GM21529 (cell line): Measurements from ENCODE around the gene PHF20.
"Not testable (repeated sequence)": the region's sequence is repeated elsewhere in the genome, so short reads cannot be mapped to it uniquely, and the experiment has no call there.

ENCODE experiments used
- ATAC-seq: cut with Tn5 transposase; IDR thresholded peaks from one replicate; pipeline ENCODE4 v1.9.1; 2021; ENCODE audit not compliant: unreplicated experiment

Gene PHF20

DNA sequence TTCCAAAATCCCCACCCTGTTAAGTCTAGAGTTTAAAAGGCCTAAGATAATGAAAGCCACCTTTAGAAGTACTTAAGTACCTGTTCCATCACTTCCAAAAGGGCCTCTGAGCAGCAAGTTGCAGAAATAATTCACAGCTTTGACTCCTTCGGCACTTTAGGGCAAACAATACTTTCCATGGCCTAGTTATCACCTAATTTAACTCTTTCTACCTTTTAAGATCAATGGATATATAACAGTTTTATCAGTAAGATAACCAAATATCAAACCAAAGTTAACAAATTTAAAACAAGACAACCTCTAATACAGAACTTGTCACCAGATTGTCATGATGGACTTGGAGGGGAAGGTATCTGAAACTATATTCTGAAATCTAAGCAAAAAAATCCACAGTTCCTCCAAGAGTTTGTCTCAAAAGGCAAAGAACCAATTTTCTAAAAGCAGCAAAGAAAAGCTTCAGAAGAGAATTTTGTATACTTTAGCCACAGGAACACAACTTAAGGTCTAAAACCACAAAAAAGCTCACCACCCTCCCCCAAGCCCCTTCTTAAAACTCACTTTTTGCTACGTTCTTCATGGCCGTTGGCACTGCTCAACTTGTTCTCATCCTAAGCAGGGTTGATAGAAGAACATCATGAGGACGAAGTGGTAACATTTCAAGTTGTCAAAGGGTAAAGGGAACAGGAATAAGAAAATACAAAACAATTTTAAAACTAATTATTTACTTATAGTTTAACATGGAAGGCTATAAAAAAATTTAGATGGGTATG is 33.2 kb upstream of the PHF20 start:
- no peak for ATAC-seq

DNA sequence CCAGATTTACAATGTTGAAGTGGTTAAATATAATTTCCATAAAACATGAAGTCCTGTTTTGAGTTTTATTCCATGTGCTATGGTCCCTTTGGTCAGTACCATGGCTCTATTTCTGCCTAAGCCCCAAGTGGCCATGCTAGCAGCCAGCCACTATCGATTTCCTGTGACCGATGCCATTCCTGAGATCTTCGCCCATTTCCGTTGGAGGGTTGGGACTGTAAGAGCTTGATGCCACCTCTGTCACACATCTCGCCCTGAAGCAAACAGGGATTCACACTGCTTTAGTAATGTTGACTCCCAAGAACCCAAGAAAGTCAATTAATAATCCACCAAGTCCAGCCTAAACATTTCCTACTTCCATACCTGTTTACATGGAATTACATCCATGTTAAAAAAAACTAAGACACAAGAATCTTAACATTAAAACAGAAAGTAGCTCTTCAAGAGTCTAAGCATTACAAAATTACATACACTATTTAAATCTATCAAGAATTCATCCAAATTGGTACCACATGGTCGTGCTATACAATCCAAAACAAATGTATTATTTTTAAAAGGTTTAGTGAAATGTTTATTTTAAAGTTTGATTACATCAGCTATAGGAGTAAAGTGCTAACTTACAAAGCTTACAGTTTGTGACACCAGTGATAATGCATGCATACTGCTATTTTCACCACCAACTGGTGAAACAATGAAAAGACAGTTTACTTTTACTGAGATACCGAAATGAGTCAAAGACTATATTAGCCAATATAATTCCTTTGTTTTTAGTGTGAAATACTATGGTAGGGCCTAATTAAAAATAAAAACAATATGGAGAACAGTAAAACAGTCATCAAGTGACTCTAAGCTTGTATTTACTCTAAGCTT is 32.3 kb upstream of the PHF20 start:
- no peak for ATAC-seq

DNA sequence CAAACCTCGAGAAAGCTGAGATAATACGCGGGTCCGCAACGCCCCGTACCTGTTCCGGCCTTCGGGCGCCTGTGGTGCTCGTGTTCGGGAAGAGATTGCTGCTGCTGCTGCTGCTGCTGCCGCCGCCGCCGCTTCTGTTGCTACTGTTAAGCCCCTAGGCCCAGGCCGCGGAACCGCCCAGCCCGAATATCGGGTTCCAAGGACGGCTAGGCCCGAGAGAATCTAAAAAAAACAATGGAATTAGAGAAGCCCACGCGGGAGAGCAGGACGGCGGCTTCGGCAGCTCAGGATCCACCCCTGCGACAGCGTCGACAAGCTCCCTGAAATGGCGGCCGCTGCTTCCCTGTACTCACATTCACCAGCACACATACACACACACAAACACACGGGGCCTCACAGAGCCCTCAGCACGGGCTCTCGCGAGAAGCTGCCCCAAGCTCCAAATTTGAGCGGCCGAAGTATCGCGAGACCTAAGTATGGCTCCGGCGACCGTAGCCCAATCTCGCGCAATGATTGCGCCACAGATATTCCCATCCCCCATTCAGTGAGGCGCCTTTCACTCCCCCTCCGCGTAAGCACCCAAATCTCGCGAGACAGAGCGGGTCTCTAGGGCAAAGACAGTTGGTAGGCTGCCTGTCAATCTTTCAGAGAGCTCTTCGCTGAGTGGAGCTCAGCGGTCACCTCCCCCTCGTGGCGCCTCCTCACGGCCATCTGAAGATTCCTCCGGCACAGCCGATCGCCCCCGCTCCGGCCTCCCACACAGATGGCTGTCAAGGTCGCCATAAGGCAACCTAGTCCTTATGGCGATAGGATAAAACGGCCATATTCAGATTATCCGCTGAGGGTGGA is 29.7 kb upstream of the PHF20 start, which contains the start of gene RBM39:
Gene RBM39 (minus strand): TSS at position 369 of the 849 bp plus-strand sequence. CDS start 1,386 bp downstream, outside the sequence.
- peak; percentile 86 for ATAC-seq

DNA sequence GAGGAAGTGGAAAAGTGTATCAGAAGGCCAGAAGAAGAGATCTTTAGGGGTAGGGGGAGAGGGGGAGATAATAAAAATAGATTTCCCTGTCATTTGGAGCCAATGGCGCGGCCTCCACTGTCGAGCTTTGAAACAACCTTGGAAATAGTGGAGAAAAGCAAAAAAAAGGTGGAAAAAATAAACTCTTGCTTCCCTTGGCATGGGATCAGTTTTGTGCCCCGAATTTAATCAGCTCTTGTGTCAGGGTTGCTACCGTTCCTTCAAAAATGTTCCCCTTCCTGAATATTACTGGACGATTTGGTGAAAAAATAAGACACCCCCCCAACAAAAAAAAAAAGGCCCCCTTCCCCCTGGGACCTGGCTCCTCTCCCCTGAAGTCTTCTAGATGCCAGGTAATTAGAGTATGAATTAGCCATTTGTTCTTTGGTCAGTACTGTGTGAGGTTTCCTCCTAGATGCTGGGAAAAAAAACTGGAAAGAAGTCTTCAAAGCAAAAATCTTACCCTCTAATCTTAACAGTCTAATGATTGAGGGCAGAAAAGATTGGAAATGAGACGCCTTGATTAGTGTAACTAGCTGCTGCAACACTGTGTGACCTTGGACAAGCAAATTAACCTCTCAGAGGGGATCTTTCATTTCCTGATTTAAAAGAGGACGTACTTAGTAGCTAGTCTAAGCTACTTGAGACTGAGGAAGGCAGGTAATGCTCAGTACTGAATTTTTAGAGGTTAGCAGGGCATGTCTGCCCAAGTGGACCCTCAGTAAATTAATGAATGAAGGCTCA is 28.9 kb upstream of the PHF20 start:
- ATAC-seq, result peak; percentile 32

DNA sequence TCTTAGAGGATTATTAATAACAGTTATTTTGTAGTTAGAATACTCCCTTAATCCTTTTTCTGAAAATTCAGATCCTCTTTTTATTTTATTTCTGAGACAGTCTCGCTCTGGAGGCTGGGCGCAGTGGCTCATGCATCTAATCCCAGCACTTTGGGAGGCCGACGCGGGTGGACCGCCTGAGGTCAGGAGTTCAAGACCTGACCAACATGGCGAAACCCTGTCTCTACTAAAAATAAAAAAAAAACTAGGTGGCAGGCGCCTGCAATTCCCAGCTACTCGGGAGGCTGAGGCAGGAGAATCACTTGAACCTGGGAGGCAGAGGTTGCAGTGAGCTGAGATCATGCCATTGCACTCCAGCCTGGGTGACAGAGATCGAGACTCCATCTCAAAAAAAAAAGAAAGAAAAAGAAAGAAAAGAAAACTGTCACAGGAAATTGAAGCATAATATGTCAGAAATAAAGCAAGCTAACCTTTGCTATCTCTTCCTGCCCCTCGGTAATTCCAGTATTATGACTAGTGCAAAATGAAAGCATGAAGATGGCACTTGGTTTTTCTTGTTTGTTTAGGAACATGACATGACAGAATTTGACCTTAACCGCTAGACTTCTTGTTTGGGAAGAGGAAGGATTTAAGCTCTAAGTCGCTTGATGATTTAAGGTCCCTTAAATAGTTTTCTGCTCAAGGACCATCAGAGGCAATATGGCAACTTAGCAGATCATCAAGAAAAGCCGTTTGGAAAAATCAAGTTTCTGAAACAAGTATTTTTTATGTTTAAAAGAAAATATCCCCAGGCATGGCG is 27.9 kb upstream of the PHF20 start:
- ATAC-seq, result no peak

DNA sequence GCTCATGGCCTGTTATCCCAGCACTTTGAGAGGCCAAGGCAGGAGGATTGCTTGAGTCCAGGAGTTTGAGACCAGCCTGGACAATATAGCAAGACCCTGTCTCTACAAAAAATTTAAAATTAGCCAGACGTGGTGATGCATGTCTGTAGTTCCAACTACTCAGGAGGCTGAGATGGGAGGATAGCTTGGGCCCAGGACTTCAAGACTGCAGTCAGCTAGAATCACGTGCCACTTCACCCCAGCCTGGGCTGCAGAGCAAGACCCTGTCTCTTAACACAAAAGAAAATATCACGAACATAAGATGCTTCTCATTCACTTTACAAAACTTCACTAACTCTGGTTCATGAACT is 27.3 kb upstream of the PHF20 start:
- ATAC-seq, result not testable (repeated sequence)

DNA sequence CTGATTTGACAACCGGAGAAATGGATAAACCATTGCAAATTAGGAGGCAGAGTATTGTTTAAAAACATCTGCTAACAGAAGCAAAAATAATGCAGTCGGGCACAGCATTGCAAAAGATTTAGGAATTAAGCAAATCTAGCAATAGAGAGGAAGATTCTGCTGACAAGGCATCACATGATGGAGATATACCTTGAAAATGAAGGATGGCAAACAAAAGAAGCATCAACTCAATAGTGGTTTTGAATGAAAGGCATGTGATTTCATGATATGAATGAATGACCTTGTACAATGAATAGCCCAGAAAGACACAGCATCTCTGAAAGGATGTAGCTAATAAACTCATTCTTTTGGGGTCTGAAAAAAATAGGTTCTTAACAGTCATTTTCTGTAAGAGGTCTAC is 21.2 kb upstream of the PHF20 start:
- no peak for ATAC-seq

DNA sequence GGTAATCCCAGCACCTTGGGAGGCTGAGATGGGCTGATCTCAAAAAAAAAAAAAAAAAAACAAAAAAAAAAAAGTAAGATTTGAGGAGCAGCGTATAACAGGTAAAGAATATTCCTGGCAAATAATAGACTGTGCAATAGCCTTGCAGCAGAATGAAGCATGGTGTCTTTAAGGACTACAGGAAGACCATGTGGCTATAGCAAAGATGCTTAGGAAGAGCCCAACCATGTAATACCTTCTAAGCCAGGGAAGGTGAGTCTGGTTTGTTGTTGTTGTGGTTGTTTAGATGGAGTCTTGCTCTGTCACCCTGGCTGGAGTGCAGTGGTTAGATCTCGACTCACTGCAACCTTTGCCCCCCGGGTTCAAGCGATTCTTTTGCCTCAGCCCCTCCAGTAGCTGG is 15.4 kb upstream of the PHF20 start:
- no peak for ATAC-seq

DNA sequence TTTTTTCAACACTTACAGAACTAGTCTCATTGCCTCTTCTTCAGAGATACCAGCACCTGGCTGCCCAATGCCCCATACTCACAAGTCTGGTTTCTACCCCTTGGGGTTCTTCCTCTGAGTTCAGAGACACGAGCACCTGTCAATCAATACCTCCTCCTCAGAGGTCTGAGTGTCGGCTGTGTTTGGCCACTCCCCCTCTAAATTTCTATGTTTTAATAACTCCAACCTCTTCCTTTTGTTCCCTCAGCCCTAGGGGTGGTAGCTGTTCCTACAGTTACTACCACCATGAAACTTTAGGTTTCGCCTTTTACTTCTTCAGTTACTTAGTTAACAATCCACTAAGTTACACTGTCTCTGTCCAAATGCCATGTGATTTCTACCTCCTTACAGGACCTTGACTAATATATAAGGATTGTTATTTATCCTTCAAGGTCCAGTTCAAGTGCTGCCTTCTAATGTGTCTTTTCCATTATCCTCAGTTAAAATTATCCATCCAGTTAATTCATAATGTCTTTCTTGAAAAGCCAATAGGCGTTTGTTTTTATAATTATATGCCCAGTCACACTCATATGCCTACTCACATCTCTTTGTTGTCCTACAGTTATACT is 14.6 kb upstream of the PHF20 start:
- no peak for ATAC-seq

DNA sequence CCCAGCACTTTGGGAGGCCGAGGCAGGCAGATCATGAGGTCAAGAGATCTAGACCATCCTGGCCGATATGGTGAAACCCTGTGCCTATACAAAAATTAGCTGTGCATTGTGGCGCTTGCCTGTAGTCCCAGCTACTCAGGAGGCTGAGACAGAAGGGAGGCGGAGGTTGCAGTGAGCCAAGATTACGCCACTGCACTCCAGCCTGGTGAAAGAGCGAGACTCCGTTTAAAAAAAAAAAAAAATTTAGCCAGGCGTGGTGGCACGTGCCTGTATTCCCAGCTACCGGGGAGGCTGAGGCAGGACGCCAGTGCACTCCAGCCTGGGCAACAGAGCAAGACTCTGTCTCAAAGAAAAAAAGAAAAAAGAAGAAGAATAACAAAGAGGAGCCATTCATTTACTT is 10.3 kb upstream of the PHF20 start:
- not testable (repeated sequence) for ATAC-seq

DNA sequence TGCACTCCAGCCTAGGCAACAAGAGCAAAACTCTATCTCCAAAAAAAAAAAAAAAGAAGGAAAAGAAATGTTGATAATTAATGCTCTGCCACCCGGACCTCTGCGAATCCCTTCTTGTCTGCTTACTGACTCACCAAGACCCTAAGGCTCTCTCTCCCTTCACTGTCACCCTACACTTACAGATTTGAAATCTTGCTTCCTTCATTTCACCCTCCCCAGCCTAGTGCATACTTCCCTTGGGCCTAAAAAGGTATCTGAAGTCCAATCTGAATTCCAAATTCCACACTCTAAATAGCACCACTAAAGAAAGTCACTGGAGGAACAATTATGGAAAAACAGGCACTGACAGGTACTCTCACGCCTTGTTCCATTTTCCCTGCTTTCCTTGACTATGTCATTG is 9.4 kb upstream of the PHF20 start:
- ATAC-seq, result no peak

DNA sequence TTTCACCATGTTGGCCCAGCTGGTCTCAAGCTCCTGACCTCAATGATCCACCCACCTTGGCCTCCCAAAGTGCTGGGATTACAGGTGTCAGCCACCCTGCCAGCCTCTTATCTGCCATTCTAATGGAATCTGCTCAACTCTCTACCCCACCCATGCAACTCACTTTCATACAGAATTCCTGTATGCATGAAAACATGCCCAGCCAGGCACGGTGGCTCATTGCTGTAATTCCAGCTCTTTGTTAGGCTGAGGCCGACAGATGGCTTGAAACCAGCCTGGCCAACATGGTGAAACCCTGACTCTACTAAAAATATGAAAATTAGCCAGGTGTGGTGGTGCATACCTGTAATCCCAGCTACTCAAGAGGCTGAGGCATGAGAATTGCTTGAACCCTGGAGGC is 6.9 kb upstream of the PHF20 start:
- ATAC-seq, result not testable (repeated sequence)

DNA sequence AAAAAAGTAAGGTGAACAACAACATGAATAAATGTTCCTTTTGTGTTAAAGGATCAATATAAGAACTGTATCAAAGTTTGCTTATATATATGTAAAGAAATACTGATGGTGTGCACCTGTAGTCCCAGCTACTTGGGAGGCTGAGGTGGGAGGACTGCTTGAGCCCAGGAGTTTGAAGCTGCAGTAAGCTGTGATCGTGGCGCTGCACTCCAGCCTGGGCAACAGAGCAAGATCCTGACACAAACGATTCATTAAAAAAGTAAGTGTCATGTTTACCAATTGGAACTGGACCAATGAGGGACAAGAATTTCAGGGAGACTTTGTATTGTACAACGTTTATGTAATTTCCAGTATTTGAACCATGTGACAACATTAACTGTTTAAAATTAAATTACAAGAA is 5.0 kb upstream of the PHF20 start:
- ATAC-seq, result no peak

DNA sequence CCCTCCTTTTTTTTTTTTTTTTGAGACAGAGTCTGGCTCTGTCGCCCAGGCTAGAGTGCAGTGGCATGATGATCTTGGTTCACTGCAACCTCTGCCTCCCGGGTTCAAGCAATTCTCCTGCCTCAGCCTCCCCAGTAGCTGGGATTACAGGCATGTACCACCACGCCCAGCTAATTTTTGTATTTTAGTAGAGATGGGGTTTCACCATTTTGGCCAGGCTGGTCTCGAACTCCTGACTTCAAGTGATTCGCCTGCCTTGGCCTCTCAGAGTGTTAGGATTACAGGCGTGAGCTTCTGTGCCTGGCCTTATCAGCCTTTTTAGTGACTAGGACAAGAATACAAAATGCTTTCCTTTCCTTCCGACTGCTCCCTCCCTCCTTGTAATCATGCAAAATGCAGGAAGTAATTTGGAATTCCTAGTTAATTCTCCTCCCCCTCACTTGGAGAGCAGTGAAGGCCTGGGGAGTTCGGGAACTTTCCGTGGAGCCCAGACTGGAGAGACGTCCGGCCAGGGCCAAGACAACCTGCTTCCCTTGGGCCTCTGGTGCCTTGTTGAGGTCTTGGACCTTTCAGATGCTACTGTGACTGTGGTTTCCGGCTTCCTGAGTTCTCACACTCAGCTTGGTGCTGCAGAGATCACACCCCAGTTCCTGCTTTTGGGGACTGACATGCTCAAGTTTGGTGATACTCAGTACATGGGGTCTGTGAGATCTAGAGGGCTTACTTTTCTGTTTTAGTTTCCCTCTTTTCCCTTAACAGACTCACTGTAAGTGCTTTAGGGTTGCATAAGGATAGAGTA is 3.9 kb upstream of the PHF20 start:
- ATAC-seq, result peak; percentile 53

DNA sequence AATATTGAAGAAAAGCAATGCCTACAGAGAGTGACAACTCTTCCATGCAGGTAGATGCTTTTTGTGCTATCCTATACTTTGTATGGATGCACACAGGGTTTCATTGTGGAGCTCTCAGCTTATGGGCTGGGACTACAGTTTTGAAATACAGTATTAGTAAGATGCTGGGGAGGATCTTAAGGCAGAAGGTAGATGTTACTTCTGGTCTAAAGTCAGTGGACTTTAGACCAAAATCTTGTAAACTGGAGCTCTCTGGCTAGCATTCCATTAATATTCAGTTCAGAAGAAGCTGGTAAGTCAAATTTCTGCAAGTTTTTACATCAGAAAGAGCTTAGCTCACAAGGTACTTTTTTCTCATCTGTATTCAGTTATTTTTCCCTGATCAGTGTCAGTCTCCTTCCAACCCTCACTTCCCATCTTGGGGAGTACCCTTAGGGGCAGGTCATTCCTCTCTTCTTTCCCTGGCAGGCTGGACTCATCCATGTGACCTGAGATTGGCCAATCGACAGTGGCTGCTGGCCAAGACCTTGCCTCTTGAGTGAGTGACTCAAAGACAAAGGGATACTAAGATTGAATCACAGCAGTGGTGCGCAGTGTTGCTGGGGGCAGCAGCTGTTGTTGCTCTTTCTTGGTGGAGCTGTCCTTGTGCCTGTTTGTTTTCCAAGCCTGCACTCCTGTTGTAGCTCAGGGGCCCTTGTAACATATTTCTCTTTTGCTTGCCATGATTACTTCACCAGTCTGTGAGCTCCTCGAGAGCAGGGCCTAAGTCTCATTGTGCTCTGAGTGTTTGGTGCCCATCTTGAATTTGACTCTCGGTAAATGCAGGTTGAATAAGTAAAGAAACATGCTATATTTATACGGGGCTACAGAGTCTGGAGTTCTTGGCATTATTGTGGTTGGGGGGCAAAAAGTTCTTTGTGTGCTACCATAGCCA is 2.8 kb upstream of the PHF20 start:
- no peak for ATAC-seq

DNA sequence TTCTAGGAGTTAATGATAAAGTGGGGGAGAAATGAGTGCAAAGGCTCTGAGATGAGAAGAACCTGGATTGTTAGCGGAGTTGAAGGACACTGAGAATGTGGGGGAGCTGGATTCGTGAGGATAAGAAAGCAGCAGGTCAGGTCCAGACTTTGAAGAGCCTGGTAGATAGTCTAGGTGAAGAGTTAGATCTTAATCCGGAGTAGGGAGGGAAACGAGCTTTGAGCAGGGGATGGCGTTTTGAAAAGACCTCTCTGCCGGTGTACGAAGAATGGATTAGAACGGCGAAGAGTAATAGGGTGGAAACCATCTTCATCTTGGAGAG is 487 bp upstream of the PHF20 start:
- no peak for ATAC-seq

DNA sequence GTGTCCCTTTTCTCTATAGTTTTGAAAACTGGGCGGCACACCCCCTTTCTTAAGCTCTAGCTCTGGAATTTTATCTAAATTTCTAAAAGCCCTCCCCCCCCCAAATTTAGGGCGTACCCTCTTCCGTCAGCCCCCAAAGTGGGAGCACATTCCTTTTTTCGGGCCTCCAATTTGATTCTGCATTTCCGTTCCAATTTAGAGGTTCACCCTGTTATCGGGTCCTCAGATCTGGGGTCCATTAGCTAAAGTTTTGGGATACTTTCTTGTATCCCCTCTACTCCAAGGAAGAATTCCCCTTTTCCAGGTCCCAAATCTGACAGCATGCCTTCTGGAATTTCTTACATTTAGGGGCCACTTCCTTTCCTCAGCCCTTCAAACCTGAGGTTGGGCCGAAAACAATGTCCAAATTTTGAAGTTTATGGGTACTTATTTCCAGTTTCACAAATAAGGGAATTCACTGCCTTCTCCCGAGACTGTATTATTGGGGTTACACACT is 796 bp downstream of the PHF20 start:
- no peak for ATAC-seq
